ENCODE measurements around the gene ZNF407.

Gene ZNF407

GRCh38 chr18:74804677-74805076 lies 207.0 kb downstream of the ZNF407 start:
- TF ChIP-seq CTCF (IDR thresholded peaks at IDR 0.05; ENCODE audit: borderline replicate concordance, extremely low read depth, low read length, poor library complexity, severe bottlenecking) (no peak), EZH2 (IDR thresholded peaks at IDR 0.05; ENCODE audit: borderline replicate concordance, low read depth, low read length, severe bottlenecking) (no peak)
- no peak overlapping the region for H3K9ac ChIP-seq (ENCODE audit: low read depth, low read length)
- no peaks in the 10 kb centered on the region for H3K36me3 ChIP-seq (ENCODE audit: insufficient read depth, low read length)
- H2AFZ ChIP-seq (ENCODE audit: low read depth, low read length) = no peak overlapping the region
- no peaks in the 10 kb centered on the region for H3K4me1 ChIP-seq (ENCODE audit: insufficient read depth, low read length)
- DNase-seq (no peak), ATAC-seq (ENCODE audit: insufficient read depth, low read depth) (no peak)
- no peak overlapping the region for H3K4me2 ChIP-seq (ENCODE audit: insufficient read depth, low read length)
- no peak overlapping the region for H3K27ac ChIP-seq (ENCODE audit: low read length)
- no peaks in the 10 kb centered on the region for H3K9me3 ChIP-seq (ENCODE audit: insufficient read depth, low read length, severe bottlenecking)
- H3K4me3 ChIP-seq (ENCODE audit: low read depth in 1 of 2, low read length in 2 of 2) = no peak overlapping the region
- H3K79me2 ChIP-seq (ENCODE audit: insufficient read depth, low read length) = no peaks in the 10 kb centered on the region
- no peaks in the 10 kb centered on the region for H3K27me3 ChIP-seq (ENCODE audit: insufficient read depth, low read length, poor library complexity)
- no peaks in the 10 kb centered on the region for H4K20me1 ChIP-seq (ENCODE audit: insufficient read depth, low read length)

GRCh38 chr18:74806073-74806472 lies 208.4 kb downstream of the ZNF407 start:
- Histone ChIP-seq H3K4me3 (ENCODE audit: low read depth in 1 of 2, low read length in 2 of 2) (no peak overlapping the region), H3K27me3 (ENCODE audit: insufficient read depth, low read length, poor library complexity) (no peaks in the 10 kb centered on the region), H3K27ac (ENCODE audit: low read length) (no peak overlapping the region), H3K4me2 (ENCODE audit: insufficient read depth, low read length) (no peak overlapping the region), H3K4me1 (ENCODE audit: insufficient read depth, low read length) (no peaks in the 10 kb centered on the region), H3K79me2 (ENCODE audit: insufficient read depth, low read length) (no peaks in the 10 kb centered on the region), H3K9ac (ENCODE audit: low read depth, low read length) (no peak overlapping the region), H2AFZ (ENCODE audit: low read depth, low read length) (no peak overlapping the region), H4K20me1 (ENCODE audit: insufficient read depth, low read length) (no peaks in the 10 kb centered on the region), H3K36me3 (ENCODE audit: insufficient read depth, low read length) (no peaks in the 10 kb centered on the region), H3K9me3 (ENCODE audit: insufficient read depth, low read length, severe bottlenecking) (no peaks in the 10 kb centered on the region)
- DNase-seq = no peak
- no peak for ATAC-seq (ENCODE audit: insufficient read depth, low read depth)
- TF ChIP-seq CTCF (IDR thresholded peaks at IDR 0.05; ENCODE audit: borderline replicate concordance, extremely low read depth, low read length, poor library complexity, severe bottlenecking) = no peak
- TF ChIP-seq EZH2 (IDR thresholded peaks at IDR 0.05; ENCODE audit: borderline replicate concordance, low read depth, low read length, severe bottlenecking) = no peak

GRCh38 chr18:74806700-74807416 lies 209.2 kb downstream of the ZNF407 start:
- no peak overlapping the region for H2AFZ ChIP-seq (ENCODE audit: low read depth, low read length)
- no peak for ATAC-seq (ENCODE audit: insufficient read depth, low read depth)
- no peak overlapping the region for H3K27ac ChIP-seq (ENCODE audit: low read length)
- H3K27me3 ChIP-seq (ENCODE audit: insufficient read depth, low read length, poor library complexity) = no peaks in the 10 kb centered on the region
- TF ChIP-seq EZH2 (IDR thresholded peaks at IDR 0.05; ENCODE audit: borderline replicate concordance, low read depth, low read length, severe bottlenecking) (no peak), CTCF (IDR thresholded peaks at IDR 0.05; ENCODE audit: borderline replicate concordance, extremely low read depth, low read length, poor library complexity, severe bottlenecking) (no peak)
- H3K79me2 ChIP-seq (ENCODE audit: insufficient read depth, low read length) = no peaks in the 10 kb centered on the region
- no peak for DNase-seq
- no peaks in the 10 kb centered on the region for H3K4me1 ChIP-seq (ENCODE audit: insufficient read depth, low read length)
- H3K9me3 ChIP-seq (ENCODE audit: insufficient read depth, low read length, severe bottlenecking) = no peaks in the 10 kb centered on the region
- no peaks in the 10 kb centered on the region for H3K36me3 ChIP-seq (ENCODE audit: insufficient read depth, low read length)
- no peak overlapping the region for H3K4me3 ChIP-seq (ENCODE audit: low read depth in 1 of 2, low read length in 2 of 2)
- no peaks in the 10 kb centered on the region for H4K20me1 ChIP-seq (ENCODE audit: insufficient read depth, low read length)
- no peak overlapping the region for H3K9ac ChIP-seq (ENCODE audit: low read depth, low read length)
- no peak overlapping the region for H3K4me2 ChIP-seq (ENCODE audit: insufficient read depth, low read length)

All from DND-41 (cell line).